Measurements from ENCODE around the gene SSH2.
"Not testable (repeated sequence)": the region's sequence is repeated elsewhere in the genome, so short reads cannot be mapped to it uniquely, and the experiment has no call there.

The SSH2 gene, protein sequence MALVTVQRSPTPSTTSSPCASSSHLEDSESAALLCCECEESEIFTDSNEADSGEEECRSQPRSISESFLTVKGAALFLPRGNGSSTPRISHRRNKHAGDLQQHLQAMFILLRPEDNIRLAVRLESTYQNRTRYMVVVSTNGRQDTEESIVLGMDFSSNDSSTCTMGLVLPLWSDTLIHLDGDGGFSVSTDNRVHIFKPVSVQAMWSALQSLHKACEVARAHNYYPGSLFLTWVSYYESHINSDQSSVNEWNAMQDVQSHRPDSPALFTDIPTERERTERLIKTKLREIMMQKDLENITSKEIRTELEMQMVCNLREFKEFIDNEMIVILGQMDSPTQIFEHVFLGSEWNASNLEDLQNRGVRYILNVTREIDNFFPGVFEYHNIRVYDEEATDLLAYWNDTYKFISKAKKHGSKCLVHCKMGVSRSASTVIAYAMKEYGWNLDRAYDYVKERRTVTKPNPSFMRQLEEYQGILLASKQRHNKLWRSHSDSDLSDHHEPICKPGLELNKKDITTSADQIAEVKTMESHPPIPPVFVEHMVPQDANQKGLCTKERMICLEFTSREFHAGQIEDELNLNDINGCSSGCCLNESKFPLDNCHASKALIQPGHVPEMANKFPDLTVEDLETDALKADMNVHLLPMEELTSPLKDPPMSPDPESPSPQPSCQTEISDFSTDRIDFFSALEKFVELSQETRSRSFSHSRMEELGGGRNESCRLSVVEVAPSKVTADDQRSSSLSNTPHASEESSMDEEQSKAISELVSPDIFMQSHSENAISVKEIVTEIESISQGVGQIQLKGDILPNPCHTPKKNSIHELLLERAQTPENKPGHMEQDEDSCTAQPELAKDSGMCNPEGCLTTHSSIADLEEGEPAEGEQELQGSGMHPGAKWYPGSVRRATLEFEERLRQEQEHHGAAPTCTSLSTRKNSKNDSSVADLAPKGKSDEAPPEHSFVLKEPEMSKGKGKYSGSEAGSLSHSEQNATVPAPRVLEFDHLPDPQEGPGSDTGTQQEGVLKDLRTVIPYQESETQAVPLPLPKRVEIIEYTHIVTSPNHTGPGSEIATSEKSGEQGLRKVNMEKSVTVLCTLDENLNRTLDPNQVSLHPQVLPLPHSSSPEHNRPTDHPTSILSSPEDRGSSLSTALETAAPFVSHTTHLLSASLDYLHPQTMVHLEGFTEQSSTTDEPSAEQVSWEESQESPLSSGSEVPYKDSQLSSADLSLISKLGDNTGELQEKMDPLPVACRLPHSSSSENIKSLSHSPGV (N-terminal part only)

DNA sequence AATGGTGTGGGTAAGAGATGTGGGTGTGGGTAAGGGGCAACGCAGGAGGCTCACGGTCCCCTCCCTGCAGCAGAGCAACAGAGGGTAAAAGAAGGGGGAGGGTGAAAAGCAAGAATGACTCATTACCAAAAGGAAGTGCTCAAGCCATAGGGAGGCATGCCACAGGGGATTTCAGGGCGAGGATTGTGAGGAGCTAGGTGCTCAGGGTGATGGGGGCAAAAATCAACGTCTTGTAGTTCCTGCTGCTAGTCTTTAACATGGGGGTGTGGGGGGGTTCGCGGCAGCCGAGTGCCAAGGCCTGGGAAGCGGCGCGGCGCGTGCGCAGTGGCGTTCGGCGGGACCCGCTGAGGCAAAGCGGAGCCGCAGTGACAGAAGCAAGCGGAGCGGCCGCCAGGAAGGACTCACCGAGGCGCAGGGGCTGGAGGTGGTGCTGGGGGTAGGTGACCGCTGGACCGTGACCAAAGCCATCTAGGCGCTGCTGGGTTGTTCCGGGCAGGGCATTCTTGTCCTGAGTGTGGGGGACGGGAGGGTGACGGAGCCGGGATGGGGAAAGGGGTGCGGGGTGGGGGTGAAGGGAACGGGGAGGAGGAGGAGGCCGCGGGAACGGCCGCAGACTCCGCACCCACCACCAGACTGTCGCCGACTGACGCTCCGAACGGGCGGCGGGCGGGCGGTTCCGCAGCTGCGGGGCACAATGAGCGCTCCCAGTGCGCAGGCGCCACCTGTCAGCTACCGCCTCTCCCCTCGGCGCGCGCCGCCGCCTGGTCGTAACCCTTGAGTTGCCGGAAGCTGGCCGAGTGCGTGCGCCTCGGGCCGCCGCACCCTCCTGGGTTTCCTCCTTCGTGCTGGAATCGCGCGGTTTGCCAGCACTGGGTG is at the start of gene SSH2:
Gene SSH2 (minus strand): TSS at position 696 of the 876 bp plus-strand sequence. CDS start 228 bp downstream, at position 468.
- DNase-seq (ENCODE audit: low read depth, low spot score), result peak; percentile 94

- no peak for DNase-seq (ENCODE audit: low read depth, low spot score)
These were observed 47.8 kb upstream of the SSH2 start for GRCh38 chr17:29977836-29978235.

DNA sequence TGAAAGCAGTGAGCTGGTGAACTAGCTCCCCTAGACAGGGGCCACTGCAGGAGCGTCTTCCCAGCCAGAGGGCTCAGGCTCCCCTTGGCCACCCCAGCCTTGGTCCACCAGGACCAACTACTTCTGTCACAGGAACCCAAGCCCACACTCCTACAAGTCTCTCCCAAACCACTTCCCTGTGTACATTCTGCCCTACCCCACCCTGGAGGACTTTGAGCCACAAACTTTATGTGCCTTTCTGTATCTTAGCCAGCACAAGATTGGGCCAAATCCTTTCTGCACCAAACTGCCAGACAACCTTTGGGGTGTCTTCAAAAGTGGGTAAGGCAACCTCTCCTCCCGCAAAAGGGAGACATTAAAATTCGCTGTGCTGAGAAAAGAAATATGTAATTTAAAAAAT is 43.0 kb upstream of the SSH2 start:
- no peak for DNase-seq (ENCODE audit: low read depth, low spot score)

DNA sequence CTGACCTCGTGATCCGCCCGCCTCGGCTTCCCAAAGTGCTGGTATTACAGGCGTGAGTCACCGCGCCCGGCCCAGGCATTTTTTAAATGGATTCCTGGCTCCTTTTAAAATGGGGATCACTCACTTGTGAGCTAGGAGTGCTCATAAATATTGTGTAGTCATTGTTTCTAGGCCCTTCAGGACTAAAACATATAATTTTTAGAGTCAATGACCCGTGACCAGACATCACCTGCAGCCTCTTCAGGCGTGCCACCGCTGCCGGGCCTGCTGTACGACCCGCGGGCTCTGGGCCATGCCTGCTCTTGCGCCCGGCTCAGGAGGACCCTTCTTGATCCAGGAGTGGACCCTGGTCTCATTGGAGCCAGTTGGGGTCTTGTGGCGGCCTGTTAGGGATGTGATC is 42.2 kb upstream of the SSH2 start:
- no peak for DNase-seq (ENCODE audit: low read depth, low spot score)

- no peak for DNase-seq (ENCODE audit: low read depth, low spot score)
These were observed 38.2 kb upstream of the SSH2 start for GRCh38 chr17:29968271-29968670.

- no peak for DNase-seq (ENCODE audit: low read depth, low spot score)
These were observed 32.6 kb upstream of the SSH2 start for GRCh38 chr17:29962656-29963055.

DNA sequence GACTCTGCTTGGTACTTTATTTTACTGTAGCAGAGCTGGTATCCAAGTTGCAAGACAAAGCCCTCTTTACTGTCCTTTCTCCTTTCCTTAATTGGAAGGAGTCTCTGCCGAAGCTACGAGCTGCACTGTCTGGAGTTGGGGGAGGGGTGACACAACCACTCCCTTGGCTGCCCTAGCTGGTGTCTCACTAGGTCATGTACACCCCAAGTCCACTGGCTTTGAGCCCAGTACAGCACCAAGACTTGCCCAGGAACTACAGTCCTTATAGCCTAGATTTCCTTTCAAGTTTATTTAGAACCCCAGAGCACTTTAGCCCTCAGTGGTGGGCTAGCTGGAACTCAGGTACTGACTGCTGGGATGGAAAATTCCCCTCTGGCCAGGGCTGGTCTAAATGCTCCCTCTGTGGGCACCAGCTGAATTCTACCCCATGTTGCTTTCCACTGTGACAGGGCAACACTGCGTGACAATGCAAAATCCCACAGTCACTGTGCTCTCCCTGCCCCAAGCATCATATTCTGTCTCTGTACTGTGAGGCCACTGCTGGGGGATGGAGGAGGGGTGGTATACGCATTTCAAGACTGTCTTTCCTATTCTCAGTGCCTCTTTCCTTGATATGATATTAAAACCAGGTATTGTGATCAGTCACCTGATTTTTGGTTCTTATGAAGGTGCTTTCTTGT is 29.8 kb upstream of the SSH2 start:
- DNase-seq (ENCODE audit: low read depth, low spot score), result no peak

DNA sequence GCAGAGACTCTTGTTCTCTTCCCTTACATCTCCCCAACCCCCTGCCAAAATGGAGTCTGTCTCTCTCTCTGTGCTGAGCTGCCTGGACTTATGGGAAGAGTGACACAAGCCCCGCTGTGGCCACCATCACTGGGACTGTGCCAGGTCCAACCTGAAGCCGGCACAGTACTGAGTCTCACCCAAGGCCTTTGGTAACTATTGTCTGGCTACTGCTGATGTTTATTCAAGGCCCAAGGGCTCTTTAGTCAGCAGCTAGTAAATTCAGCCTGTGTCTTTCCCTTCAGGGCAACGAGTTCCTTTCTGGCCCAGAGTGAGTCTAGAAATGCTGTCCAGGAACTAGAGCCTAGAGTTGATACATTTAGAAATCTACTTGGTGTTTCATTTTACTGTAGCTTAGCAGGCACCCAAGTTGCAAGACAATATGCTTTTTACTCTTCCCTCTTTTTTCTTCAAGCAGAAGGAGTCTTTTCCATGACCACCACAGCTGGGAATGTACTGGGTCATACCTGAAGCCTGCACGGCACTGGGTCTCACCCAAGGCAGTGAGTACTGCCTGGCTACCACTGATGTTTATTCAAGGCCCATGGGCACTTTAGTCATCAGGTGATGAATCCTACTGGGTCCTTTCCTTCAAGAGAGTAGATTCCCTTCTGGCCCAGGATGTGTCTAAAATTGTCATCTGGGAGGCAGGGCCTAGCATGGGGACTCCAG is 29.1 kb upstream of the SSH2 start:
- peak; percentile 17 for DNase-seq (ENCODE audit: low read depth, low spot score)

DNA sequence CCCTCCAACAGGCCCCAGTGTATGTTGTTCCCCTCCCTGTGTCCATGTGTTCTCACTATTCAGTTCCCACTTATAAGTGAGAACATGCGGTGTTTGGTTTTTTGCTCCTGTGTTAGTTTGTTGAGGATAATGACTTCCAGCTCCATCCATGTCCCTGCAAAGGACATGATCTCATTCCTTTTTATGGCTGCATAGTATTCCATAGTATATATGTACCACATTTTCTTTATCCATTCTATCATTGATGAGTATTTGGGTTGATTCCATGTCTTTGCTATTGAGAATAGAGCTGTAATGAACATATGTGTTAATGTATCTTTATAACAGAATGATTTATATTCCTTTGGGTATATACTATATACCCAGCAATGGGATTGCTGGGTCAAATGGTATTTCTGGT is 27.5 kb upstream of the SSH2 start:
- DNase-seq (ENCODE audit: low read depth, low spot score), result not testable (repeated sequence)

GRCh38 chr17:29956225-29956624 is 26.2 kb upstream of the SSH2 start:
- no peak for DNase-seq (ENCODE audit: low read depth, low spot score)

- DNase-seq (ENCODE audit: low read depth, low spot score), result no peak
These were observed 24.4 kb upstream of the SSH2 start for GRCh38 chr17:29954405-29954804.

DNA sequence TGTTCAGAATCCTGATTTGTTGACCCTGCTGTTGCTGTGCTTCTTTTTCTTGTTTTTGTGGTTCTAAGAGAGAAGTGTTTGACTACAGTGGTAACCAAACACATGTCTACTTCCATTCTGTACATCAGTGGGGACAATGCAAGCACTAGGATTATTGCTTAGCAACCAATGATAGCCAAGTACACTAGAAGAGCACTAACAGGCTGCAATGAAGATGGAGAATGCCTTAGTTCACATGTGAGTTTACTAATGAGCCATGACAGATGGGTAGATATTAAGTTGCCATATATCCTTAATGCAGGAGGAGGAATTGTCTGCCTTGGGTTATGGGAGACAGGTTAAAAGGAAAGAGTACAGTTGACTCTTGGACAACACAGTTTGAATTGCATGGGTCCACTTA is 19.7 kb upstream of the SSH2 start:
- DNase-seq (ENCODE audit: low read depth, low spot score), result no peak

- DNase-seq (ENCODE audit: low read depth, low spot score), result no peak
These were observed 18.6 kb upstream of the SSH2 start for GRCh38 chr17:29948448-29949215.

- DNase-seq (ENCODE audit: low read depth, low spot score), result no peak
These were observed 15.3 kb upstream of the SSH2 start for GRCh38 chr17:29945281-29945680.

DNA sequence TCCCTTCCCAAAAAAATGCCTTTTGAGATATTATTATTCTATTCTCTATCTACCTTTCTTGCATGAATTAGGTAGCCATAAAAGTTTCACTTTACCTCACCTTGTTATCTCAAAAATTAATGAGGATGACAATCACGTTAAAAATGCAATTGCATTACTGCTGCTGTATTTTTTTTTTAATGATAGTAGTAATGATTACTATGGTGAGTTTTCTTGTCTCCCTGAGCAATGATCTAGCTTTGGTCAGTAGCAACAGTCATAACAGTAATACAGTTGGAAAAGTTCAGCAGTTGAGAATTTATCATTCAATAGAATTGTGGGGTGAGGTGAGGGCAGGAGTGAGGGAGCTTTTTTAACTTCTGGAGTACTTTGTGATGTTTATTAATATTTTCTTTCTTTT is 11.3 kb upstream of the SSH2 start, which contains the start of gene EFCAB5:
Gene EFCAB5 (plus strand): TSS at position 301 of the 400 bp plus-strand sequence. CDS start 163 bp downstream, outside the sequence.
- no peak for DNase-seq (ENCODE audit: low read depth, low spot score)

DNA sequence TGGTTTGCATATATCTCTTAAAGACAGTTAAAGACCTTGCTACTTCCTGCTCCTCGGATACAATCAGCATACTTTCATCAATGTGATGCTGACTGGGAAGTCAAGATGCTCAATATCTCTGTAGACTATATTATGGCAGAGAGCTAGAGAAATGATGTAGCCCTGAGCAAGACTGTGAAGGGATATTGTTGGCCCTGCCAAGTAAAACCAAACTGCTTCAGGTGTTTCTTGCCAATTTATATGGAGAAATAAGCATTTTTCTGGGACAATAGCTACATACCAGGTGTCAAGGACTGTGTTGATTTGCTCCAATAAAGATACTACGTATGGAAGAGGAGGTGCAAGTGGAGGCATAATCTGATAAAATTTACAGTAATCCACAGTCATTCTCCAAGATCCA is 6.7 kb upstream of the SSH2 start:
- DNase-seq (ENCODE audit: low read depth, low spot score), result no peak

- not testable (repeated sequence) for DNase-seq (ENCODE audit: low read depth, low spot score)
These were observed 5.9 kb upstream of the SSH2 start for GRCh38 chr17:29935909-29936308.

DNA sequence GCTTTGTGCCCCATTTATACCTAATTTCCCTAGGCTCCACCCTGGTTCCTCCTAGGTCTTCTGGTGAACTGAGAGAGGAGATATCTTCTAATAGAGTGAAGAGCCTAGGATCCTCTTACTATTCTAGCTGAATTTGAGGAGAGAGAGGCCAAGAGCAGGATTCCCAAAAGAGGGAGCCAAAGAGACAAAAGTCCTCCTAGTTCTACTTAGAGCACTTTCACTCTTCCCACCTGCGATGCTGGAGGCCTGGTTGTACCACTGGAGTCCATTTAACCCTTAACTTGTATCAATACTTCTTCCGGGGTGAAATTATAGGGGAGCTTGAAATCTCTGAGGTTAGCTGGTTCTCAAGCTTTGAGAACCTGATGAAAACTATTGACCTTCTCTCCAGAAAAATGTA is 3.4 kb upstream of the SSH2 start:
- peak; percentile 47 for DNase-seq (ENCODE audit: low read depth, low spot score)

Measured in astrocyte of the hippocampus (primary cell).